HL-60 (cell line): ENCODE measurements around the gene TENM3.

ENCODE experiments used
- CTCF ChIP-seq: IDR thresholded peaks from one replicate; pipeline ENCODE4 v1.5.1; 2011; ENCODE audit warnings: low read length, control low read depth, inconsistent platforms; ENCODE audit not compliant: insufficient read depth
- GABPA ChIP-seq: IDR thresholded peaks from 2 replicates; pipeline ENCODE4 v1.6.1; 2012; ENCODE audit warnings: low read depth
- POLR2AphosphoS5 ChIP-seq: IDR thresholded peaks from 2 replicates; pipeline ENCODE4 v1.6.1; 2012; ENCODE audit warnings: low read depth
- REST ChIP-seq: IDR thresholded peaks from 2 replicates; pipeline ENCODE4 v1.6.1; 2012; ENCODE audit warnings: low read depth; ENCODE audit not compliant: insufficient replicate concordance
- SPI1 ChIP-seq: IDR thresholded peaks from 2 replicates; pipeline ENCODE4 v1.6.1; 2012; ENCODE audit warnings: low read depth, mild to moderate bottlenecking, borderline replicate concordance

GRCh38 chr4:182788201-182788600 is 545.0 kb downstream of the TENM3 start:
- TF ChIP-seq POLR2AphosphoS5: no peak
- TF ChIP-seq CTCF: no peak
- TF ChIP-seq GABPA: no peak
- no peak for TF ChIP-seq REST
- TF ChIP-seq SPI1: no peak
